Stimulated activated CD8-positive, alpha-beta memory T cell treated with anti-CD3 and anti-CD28 coated beads, Interleukin-12 subunit alpha, Interleukin-12 subunit beta, amount 100 ng/mL, for 1 hour (primary cell): ENCODE data around the gene MGA.

Source experiments
- DNase-seq: peaks from one replicate; pipeline ENCODE4 v3.0.0-alpha.2; 2020; ENCODE audit warnings: low read depth

Gene MGA

GRCh38 chr15:41783296-41783695 is 123.1 kb downstream of the MGA start:
- DNase-seq: no peak

GRCh38 chr15:41788262-41788661 is 128.1 kb downstream of the MGA start:
- DNase-seq: no peak

GRCh38 chr15:41789236-41789635 is 129.0 kb downstream of the MGA start:
- DNase-seq: no peak

- no peak for DNase-seq
Observed at GRCh38 chr15:41789662-41790061, 129.5 kb downstream of the MGA start.

DNA sequence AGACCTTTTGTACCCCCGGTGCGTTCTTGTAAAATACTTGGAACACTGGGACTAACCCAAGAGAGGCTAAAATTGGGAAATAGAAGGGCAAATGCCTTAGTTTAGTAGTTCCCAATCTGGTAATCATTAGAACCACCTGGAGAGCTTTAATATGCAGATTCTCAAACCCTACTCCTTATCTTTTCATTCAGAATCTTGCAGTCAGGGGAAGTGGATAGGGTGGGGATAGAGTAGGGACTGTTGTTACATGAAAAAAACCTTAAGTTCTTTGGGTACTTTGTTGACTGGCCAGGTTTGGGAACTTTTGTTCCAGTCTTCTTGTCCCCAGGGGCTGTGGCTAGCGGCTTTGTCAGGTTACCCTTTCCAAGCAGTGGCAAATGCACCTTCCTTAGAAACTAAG is 130.0 kb downstream of the MGA start:
- DNase-seq: no peak

- DNase-seq: no peak
Observed at GRCh38 chr15:41790756-41791546, 130.7 kb downstream of the MGA start.

DNA sequence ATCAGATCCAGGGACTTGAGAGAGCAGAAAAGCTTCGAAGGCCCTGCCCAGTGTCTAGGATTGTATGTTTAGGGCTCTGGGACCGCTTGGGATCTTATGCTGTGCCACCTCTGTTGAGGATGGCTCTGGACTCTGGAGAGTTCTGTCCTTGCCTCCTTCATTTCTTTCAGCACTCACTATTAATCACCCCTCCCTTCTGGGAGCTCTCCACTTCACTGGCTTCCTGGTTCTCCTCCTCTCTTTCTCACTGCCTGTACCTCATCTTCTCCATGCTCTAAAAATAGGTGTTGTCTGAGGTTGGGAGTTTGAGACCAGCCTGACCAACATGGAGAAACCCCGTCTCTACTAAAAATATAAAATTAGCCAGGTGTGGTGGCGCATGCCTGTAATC is 131.3 kb downstream of the MGA start:
- no peak for DNase-seq

GRCh38 chr15:41792000-41792637 is 131.9 kb downstream of the MGA start:
- no peak for DNase-seq

- DNase-seq: no peak
Observed at GRCh38 chr15:41794081-41794480, 133.9 kb downstream of the MGA start.

DNA sequence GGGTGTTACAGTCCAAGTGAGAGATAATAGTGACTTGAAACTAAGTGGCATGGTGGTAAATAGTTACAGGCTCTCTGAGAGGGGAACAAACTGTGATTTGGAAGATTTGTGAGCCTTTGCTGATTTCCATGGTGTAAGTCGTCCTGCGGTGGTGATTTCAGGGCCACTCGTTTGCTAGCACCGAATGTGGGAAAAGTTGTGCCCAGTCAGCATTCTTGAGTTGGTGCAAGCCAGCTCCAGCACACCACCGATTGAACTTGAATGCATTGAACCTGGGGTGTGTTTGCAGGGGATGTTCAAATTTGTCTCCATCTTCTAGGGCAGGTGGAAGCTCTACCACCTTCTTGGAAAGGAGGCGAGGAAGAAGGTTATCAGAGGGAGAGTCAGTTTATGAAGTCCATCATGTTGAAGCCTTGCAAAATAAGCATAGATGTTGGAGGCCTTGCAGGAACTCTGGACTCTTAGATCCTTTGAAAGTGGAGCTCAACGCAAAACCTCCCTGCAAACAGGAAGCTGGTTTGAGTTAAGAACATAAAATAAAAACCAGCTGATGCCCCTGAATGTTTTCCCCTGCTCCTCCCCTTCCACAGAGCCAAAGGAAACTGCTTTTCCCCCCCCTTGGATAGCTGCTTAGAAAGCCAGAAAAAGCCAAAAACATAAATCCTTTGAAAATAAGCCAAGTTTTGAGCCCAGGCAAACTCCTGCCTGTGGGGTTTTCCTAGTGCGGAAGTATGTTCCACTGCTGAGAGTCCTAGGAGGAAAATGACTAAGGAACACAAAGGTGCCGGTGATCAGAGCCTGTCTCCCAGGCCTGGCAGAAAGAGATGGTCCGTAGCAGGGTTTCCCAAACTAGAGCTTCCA is 136.0 kb downstream of the MGA start:
- DNase-seq: no peak

DNA sequence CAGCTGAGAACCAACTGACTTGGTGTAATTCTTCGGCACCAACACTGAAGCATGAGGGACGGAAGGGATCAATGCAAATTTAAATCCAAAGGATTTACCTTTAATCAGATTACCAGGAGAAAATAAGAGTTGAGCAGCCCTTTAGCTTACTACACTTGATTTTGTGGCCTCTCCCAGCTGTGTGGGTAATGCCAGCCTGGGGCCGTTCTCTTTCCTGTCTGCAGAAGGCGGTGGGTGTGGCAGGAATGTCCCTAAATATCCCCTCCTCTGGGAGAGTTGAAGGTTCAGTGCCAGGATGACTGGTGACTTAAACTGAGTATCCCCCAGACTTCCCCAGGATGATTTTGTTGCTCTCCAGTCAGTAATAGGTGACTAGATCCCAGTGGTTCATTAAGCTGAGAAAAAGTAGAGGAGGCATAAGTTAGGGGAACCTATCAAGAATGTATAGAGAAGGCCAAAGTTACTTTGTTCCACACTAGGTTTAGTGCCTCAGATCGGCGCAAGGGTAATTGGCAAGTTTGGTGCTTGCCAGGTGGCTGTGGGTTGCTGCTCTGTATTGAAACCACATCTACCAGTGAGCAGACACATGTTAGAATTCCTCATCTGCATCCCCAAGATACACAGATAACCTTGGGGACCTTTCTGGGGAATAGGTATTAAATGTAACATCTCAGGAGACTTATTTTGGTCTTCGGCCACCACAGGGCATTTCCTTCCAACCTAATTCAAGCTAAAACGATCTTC is 137.2 kb downstream of the MGA start:
- DNase-seq: no peak

- no peak for DNase-seq
Observed at GRCh38 chr15:41798607-41799487, 138.6 kb downstream of the MGA start.

DNA sequence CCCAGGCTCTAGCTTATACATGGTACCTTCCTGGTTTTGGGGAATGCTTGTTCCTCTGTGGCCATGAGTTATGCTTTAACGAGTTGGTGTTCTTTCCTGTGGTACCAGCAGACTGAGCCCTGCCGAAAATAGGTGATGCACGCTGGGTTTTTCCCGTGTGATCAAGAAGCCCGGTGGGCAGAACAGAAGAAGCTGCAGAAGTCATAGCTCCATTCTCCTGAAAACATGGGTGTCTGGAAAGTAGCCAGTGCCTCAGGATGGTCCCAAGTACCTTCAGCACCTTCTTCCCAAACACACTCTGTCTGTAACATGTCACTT is 139.2 kb downstream of the MGA start:
- no peak for DNase-seq

DNA sequence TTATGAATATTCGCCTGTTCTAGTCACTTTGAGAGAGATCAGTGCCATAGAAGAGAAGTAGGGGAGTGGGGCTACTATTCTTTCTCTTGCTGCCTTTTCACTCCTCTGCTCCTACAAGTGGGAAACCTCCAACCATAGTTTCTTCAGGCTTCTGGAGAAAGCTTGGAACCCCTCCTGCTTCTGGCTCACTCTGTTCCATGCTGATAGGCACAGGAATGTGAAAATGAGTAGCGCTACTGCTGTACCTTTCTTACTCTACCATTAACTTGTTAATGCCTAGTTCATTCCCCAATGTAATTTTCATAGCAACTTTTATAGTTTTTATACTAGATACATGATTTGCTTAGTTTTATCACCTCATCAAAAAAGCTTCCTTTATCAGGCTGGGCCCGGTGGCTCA is 141.0 kb downstream of the MGA start:
- no peak for DNase-seq

GRCh38 chr15:41801850-41802455 is 141.7 kb downstream of the MGA start:
- no peak for DNase-seq

DNA sequence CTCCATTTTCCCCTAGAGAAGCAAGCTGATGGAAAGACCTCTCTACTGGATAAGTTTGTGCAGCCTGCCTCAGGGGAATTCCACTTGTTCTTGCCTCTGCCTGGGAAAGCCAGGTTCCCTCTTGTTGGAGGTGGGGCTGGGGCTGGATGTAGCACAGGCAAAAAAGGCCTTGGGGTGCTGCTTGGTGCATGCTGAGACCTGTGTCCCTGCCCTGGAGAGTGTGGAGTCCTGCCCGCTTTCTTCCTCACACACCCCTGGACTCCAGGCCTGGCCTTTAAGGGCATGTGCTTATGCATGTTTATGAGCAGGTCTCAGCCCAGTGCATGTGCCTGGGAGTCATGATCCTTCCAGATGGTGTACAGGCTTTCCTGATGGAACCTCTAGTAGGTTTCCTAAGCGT is 144.2 kb downstream of the MGA start:
- no peak for DNase-seq

- DNase-seq: no peak
Observed at GRCh38 chr15:41804916-41805666, 144.9 kb downstream of the MGA start.

- no peak for DNase-seq
Observed at GRCh38 chr15:41805711-41806110, 145.5 kb downstream of the MGA start.

GRCh38 chr15:41806291-41807181 is 146.3 kb downstream of the MGA start:
- no peak for DNase-seq
